H1 (cell line): ENCODE results near the gene FRK. TPM values are rescaled to one million over a fixed set of nuclear protein-coding genes. Genes with fewer than 3 reads are reported as not detected.

Experiments
- CHD7 ChIP-seq: fragments of 300-600 bp; sonication (generic); IDR thresholded peaks from 2 replicates; pipeline ENCODE4 v1.7.1; 2012; ENCODE audit warnings: low read length, moderate library complexity, mild to moderate bottlenecking, inconsistent platforms; ENCODE audit not compliant: insufficient replicate concordance
- EZH2 ChIP-seq: fragments of 200-600 bp; sonication (generic); IDR thresholded peaks from 2 replicates; pipeline ENCODE4 v1.7.1; 2012; ENCODE audit warnings: low read depth, mild to moderate bottlenecking, moderate library complexity, low read length, inconsistent platforms; ENCODE audit not compliant: severe bottlenecking
- PHF8 ChIP-seq: fragments of 200-600 bp; sonication (generic); conservative IDR thresholded peaks from 2 replicates; pipeline ENCODE4 v1.7.1; 2012; ENCODE audit warnings: low read depth, mild to moderate bottlenecking, inconsistent platforms, low read length, moderate library complexity
- SIN3A ChIP-seq, 2 experiments: IDR thresholded peaks in 1 of 2; conservative IDR thresholded peaks in 1 of 2; 2 replicates each; pipeline ENCODE4 v1.6.1; 2011 to 2012; ENCODE audit warnings: low read length in 2 of 2, improper control_type of control experiment in 1 of 2, low read depth in 1 of 2, mild to moderate bottlenecking in 1 of 2
- polyA plus RNA-seq, 7 experiments: library from polyadenylated mRNA; depleted of rRNA in 3 of 7; stranded (reverse) in 5 of 7; unstranded in 2 of 7; fragments of >200 nt in 5 of 7; fragments of 200-250 nt in 2 of 7; gene quantifications; 1 replicate in 5 of 7; 2 replicates in 1 of 7; 4 replicates in 1 of 7; pipeline versions ENCODE4 v1.2.1 to v1.2.3, GENCODE V29; 2011 to 2013; ENCODE audit warnings: missing spikeins in 2 of 7, mixed read lengths in 2 of 7
- total RNA-seq: library from RNA; stranded (reverse); fragmentation: NEBNext Ultra II Directional; extraction: Animal tissue kit (Norgen Biotek cat#: 25700); gene quantifications from 2 replicates; pipeline ENCODE4 v1.2.1, GENCODE V29; 2021

The FRK gene
- total and polyA plus RNA-seq, 2 of the 8 experiments (the other 6 are each of a cell fraction or from before 2014, with no cell fraction given) = 0.11 to 0.24 TPM

- TF ChIP-seq CHD7 (no peak), EZH2 (no peak), SIN3A (conservative IDR thresholded peaks at IDR 0.05 in 1 of 2, IDR thresholded peaks at IDR 0.05 in 1 of 2; ENCODE audit: low read depth in 1 of 2, low read length in 2 of 2) (no peak), PHF8 (no peak)
Measured at GRCh38 chr6:115905471-115905870, 155.2 kb downstream of the FRK start (continued).
